HG03460 (cell line): ENCODE results near the gene ZMIZ2.
"Not testable (repeated sequence)": the region's sequence is repeated elsewhere in the genome, so short reads cannot be mapped to it uniquely, and the experiment has no call there.

Experiments
- ATAC-seq: cut with Tn5 transposase; IDR thresholded peaks from one replicate; pipeline ENCODE4 v1.9.1; 2021; ENCODE audit not compliant: unreplicated experiment

Gene ZMIZ2

GRCh38 chr7:44799939-44800338 is 51.3 kb downstream of the ZMIZ2 start:
- no peak for ATAC-seq

- ATAC-seq, result no peak
These were observed 53.2 kb downstream of the ZMIZ2 start for GRCh38 chr7:44801890-44802289.

GRCh38 chr7:44802418-44803025 is 53.9 kb downstream of the ZMIZ2 start:
- ATAC-seq, result no peak

DNA sequence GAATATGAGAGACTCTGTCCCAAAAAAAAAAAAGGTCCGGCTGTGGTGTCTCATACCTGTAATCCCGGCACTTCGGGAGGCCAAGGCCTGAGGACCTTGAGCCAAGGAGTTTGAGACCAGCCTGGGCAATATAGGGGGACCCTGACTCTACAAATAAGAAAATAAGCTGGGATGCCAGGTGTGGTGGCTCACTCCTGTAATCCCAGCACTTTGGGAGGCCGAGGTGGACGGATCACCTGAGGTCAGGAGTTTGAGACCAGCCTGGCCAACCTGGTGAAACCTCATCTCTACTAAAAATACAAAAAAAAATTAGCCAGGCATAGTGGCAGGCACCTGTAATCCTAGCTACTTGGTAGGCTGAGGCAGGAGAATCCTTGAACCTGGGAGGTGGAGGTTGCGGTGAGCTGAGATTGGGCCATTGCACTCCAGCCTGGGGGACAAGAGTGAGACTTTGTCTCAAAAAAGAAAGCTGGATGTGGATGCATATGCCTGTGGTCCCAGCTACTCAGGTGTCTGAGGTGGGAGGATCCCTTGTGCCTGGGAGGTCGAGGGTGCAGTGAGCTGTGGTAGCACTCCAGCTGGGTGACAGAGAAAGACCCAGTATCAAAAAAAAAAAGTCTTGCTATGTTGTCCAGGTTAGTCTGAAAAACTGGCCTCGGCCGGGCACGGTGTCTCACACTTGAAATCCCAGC is 55.3 kb downstream of the ZMIZ2 start:
- ATAC-seq, result not testable (repeated sequence)

- no peak for ATAC-seq
These were observed 57.3 kb downstream of the ZMIZ2 start for GRCh38 chr7:44805950-44806349.

GRCh38 chr7:44808914-44809393 is 60.3 kb downstream of the ZMIZ2 start:
- no peak for ATAC-seq

DNA sequence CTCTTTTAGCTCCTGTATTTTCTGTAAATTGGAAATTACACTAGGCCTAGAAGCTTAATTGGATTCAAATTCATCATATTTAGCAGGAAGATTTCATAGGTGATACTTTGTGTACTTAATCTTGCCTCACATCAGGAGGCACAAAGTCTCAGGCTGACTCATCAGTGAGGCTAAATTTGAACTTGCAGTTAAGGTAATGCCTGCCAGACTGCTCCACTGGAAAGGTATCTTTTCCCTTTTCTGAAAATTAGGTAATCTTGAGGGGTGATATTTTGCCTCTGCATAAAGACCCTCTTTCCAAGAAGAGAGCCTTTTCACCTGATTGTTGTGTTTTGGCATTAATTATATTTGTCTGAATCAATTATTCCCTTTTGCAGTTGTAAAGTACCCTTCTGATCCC is 62.4 kb downstream of the ZMIZ2 start:
- no peak for ATAC-seq

DNA sequence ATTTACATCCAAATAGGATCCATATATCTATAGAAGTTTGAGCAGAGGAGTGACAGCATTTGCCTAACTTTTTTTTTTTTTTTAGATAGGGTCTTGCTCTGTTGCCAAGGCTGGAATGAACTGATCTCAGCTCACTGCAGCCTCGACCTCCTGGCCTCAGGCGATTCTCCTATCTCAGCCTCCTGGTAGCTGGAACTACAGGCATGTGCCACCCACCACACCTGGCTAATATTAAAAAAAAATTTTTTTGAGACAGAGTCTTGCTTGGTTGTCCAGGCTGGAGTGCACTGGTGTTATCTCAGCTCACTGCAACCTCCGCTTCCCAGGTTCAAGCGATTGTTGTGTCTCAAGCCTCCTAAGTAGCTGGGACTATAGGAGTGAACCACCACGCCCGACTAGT is 62.9 kb downstream of the ZMIZ2 start:
- no peak for ATAC-seq

DNA sequence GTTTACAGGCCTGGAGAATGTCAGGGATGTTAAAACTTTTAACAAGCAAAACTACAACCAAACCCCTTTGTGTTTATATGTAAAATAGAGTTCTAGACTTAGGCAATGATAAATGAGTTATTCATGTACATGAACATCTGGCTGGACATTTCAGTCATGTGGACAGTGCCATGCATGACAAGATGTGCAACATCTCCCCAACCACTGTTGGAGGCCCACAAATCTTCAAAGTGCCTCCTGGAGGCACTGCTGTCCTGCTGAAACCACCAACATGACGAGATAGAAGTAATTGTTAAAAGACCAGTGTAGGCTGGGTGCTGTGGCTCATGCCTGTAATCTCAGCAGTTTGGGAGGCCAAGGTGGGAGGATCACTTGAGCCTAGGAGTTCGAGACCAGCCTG is 66.3 kb downstream of the ZMIZ2 start:
- ATAC-seq, result no peak

DNA sequence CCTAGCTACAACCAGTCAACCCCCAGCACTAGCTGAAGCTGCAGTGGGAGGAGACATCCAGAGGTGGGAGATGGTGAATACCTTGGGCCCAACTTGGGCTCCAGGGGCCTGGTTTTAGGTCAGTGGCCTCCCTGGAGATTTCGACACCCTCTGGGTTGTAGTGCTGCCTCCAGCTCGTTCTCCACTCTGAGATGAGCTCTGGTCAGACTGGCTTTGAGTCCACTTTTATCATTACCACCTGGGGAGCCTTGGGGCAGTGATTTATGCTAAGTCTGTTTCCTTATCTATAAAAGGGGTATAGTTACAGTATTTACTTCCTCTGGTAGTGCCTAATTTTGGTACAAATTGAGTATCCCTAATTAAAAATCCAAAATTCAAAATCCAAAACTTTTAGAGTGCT is 70.6 kb downstream of the ZMIZ2 start:
- ATAC-seq, result no peak
